SU-DHL-6 (cell line): ENCODE data around the gene PDE6D.

Experiments
- H2AFZ ChIP-seq: fragments of 200-600 bp; sonication (generic); 2 replicates; pipeline ENCODE4 v1.6.1; 2014; ENCODE audit warnings: low read depth, mild to moderate bottlenecking, moderate library complexity, mixed read lengths, antibody characterized with exemption, low read length; ENCODE audit not compliant: severe bottlenecking
- H3F3A ChIP-seq: fragments of 200-600 bp; shearing (Covaris generic); 2 replicates; pipeline ENCODE4 v1.6.0; 2016; ENCODE audit warnings: antibody characterized with exemption, mild to moderate bottlenecking; ENCODE audit not compliant: insufficient read depth
- H3K27ac ChIP-seq: fragments of 200-600 bp; sonication (generic); 2 replicates; pipeline ENCODE4 v1.5.1; 2016; ENCODE audit warnings: low read depth, mild to moderate bottlenecking, low read length, moderate library complexity, mixed read lengths
- H3K27me3 ChIP-seq: fragments of 200-600 bp; sonication (generic), shearing (Covaris generic); 2 replicates; pipeline ENCODE4 v1.6.0; 2014; ENCODE audit warnings: mild to moderate bottlenecking, low read length
- H3K36me3 ChIP-seq: fragments of 200-600 bp; sonication (generic); 2 replicates; pipeline ENCODE4 v1.6.1; 2014; ENCODE audit warnings: mild to moderate bottlenecking, low read length, mixed read lengths
- H3K4me2 ChIP-seq: fragments of 300-600, 200-600 bp; shearing (Covaris generic), sonication (generic); 2 replicates; pipeline ENCODE4 v1.6.0; 2014; ENCODE audit warnings: low read length, low read depth, mild to moderate bottlenecking; ENCODE audit not compliant: poor library complexity, severe bottlenecking
- H3K4me3 ChIP-seq: fragments of 200-600 bp; sonication (generic); 2 replicates; pipeline ENCODE4 v1.5.1; 2014; ENCODE audit warnings: antibody characterized with exemption, low read length, mild to moderate bottlenecking, mixed read lengths; ENCODE audit not compliant: insufficient read depth, poor library complexity, severe bottlenecking
- H3K79me2 ChIP-seq: fragments of 200-600 bp; sonication (generic); 2 replicates; pipeline ENCODE4 v1.6.1; 2014; ENCODE audit warnings: mild to moderate bottlenecking, low read length, moderate library complexity; ENCODE audit not compliant: insufficient read depth
- H3K9ac ChIP-seq: fragments of 200-600 bp; sonication (generic); 2 replicates; pipeline ENCODE4 v1.7.0; 2014; ENCODE audit warnings: mild to moderate bottlenecking, low read length
- H3K9me2 ChIP-seq: fragments of 200-600 bp; sonication (generic); replicated peaks from 2 replicates; pipeline ENCODE4 v1.6.1; 2014; ENCODE audit warnings: low read length; ENCODE audit not compliant: insufficient read depth
- H3K9me3 ChIP-seq: fragments of 200-600 bp; sonication (generic); 2 replicates; pipeline ENCODE4 v1.6.1; 2014; ENCODE audit warnings: low read length, mixed read lengths; ENCODE audit not compliant: insufficient read depth
- H4K20me1 ChIP-seq: fragments of 200-600 bp; sonication (generic); 2 replicates; pipeline ENCODE4 v1.6.1; 2014; ENCODE audit warnings: low read depth, mild to moderate bottlenecking, antibody characterized with exemption, low read length, moderate library complexity, mixed read lengths
- EZH2phosphoT487 ChIP-seq: fragments of 200-600 bp; sonication (generic), shearing (Covaris generic); conservative IDR thresholded peaks from 2 replicates; pipeline ENCODE4 v1.6.1; 2018; ENCODE audit warnings: mild to moderate bottlenecking, antibody characterized with exemption, low read length, moderate library complexity, mixed read lengths
- TF ChIP-seq, protein P1 (sequence below): fragments of 200-600 bp; sonication (generic); IDR thresholded peaks from one replicate; pipeline ENCODE4 v1.5.1; 2017; ENCODE audit warnings: antibody characterized with exemption, mild to moderate bottlenecking, low read length, moderate library complexity; ENCODE audit not compliant: insufficient read depth, poor library complexity, severe bottlenecking

PDE6D gene

DNA sequence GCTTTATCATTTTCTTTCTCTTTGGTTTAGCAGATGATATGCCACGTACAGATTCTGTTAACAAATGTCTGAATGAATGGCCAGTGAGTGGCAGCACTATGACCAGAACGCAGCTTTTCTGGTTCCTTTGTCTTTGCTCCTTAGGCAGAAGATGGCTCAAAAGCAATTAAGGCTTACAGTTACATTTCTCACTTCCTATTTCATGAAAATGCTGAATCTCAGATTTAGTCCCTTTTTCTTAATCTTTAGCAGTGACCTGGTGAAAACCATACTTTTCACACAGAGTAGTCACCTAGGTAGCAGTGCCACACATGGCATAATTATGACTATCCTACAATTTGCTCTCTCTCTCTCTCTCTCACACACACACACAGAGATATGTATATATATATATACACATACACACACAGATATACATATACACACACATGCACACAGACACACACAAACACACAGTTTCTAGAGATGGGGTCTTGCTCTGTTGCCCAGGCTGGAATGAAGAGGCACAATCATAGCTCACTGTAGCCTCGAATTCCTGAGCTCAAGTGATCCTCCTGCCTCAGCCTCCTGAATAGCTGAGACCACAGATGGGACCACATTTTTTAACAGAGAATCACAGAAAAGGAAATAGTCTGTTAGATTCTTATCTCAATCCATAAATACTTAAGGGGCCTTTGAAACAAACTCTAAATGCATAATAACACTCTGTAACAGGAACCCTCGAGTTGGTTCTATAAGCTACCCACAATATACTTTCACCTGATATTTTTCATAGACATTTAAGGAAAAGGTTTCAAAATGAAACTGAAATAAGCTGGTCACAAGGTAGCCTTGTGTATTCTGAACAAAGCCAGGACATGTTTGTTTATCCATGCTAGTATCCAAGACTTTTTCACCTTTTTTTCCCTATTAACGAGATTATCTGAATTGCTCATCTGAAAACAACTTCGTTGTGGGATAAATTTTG, 11.6 kb downstream of the PDE6D start:
- no peak overlapping the region for H3K4me3 ChIP-seq
- no peaks in the 10 kb centered on the region for H4K20me1 ChIP-seq
- no peaks in the 10 kb centered on the region for H3K9me3 ChIP-seq
- no peak overlapping the region for H3K9ac ChIP-seq
- no peaks in the 10 kb centered on the region for H3F3A ChIP-seq
- no peaks in the 10 kb centered on the region for H3K27me3 ChIP-seq
- H3K4me2 ChIP-seq: no peak overlapping the region
- no peaks in the 10 kb centered on the region for H3K9me2 ChIP-seq
- H3K27ac ChIP-seq: no peak overlapping the region
- H3K36me3 ChIP-seq: no peaks in the 10 kb centered on the region
- TF ChIP-seq, protein P1, sequence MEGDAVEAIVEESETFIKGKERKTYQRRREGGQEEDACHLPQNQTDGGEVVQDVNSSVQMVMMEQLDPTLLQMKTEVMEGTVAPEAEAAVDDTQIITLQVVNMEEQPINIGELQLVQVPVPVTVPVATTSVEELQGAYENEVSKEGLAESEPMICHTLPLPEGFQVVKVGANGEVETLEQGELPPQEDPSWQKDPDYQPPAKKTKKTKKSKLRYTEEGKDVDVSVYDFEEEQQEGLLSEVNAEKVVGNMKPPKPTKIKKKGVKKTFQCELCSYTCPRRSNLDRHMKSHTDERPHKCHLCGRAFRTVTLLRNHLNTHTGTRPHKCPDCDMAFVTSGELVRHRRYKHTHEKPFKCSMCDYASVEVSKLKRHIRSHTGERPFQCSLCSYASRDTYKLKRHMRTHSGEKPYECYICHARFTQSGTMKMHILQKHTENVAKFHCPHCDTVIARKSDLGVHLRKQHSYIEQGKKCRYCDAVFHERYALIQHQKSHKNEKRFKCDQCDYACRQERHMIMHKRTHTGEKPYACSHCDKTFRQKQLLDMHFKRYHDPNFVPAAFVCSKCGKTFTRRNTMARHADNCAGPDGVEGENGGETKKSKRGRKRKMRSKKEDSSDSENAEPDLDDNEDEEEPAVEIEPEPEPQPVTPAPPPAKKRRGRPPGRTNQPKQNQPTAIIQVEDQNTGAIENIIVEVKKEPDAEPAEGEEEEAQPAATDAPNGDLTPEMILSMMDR: no peak
- TF ChIP-seq EZH2phosphoT487: no peak
- H3K79me2 ChIP-seq: no peaks in the 10 kb centered on the region
- H2AFZ ChIP-seq: no peak overlapping the region

DNA sequence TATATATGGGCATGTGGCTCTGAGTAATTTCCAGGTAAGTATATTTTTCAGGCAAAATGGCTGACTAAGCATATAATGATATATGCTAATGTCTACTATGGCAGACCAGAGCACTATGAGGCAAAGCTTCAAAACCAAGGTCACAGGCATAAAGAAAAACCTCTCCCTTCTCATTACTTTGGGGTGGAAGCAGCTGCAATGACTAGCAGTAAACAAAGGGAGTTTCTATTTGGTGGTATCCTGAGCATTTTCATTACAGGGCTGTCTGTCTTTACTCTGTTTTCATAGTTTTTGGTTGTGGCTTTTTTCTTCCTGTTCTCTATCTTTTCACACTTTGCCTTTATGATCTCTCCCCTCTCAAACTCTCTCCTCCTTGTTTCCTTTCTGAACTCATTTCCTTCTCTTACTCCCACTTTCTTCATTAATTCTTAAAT, 15.6 kb downstream of the PDE6D start:
- H3K27me3 ChIP-seq: no peaks in the 10 kb centered on the region
- no peak overlapping the region for H3K27ac ChIP-seq
- no peaks in the 10 kb centered on the region for H3K36me3 ChIP-seq
- H2AFZ ChIP-seq: no peak overlapping the region
- TF ChIP-seq, protein P1: no peak
- no peak for TF ChIP-seq EZH2phosphoT487
- H3K9ac ChIP-seq: no peak overlapping the region
- H3F3A ChIP-seq: 0 out of 2 replicates have a peak, but pooled peaks cover 3% of the 10 kb centered on the region
- H4K20me1 ChIP-seq: no peaks in the 10 kb centered on the region; the same call in 1 of the 2 replicates
- no peak overlapping the region for H3K4me3 ChIP-seq
- no peaks in the 10 kb centered on the region for H3K79me2 ChIP-seq
- no peaks in the 10 kb centered on the region for H3K9me3 ChIP-seq
- no peaks in the 10 kb centered on the region for H3K9me2 ChIP-seq
- no peak overlapping the region for H3K4me2 ChIP-seq

- TF ChIP-seq, protein P1: no peak
- no peak for TF ChIP-seq EZH2phosphoT487
- H3F3A ChIP-seq: 0 out of 2 replicates have a peak, but pooled peaks cover 8% of the 10 kb centered on the region
- no peaks in the 10 kb centered on the region for H3K9me3 ChIP-seq
- H3K4me2 ChIP-seq: no peak overlapping the region
- H2AFZ ChIP-seq: no peak overlapping the region
- H4K20me1 ChIP-seq: no peaks in the 10 kb centered on the region; the same call in 1 of the 2 replicates
- no peaks in the 10 kb centered on the region for H3K27me3 ChIP-seq
- no peak overlapping the region for H3K4me3 ChIP-seq
- H3K27ac ChIP-seq: no peak overlapping the region
- H3K36me3 ChIP-seq: no peaks in the 10 kb centered on the region
- no peaks in the 10 kb centered on the region for H3K79me2 ChIP-seq
- H3K9ac ChIP-seq: no peak overlapping the region
- H3K9me2 ChIP-seq: no peaks in the 10 kb centered on the region
Measured at GRCh38 chr2:231764760-231765159, 16.3 kb downstream of the PDE6D start.
